HAP-1 (cell line): ENCODE data around the gene CSAG2.
"Not testable (repeated sequence)": the region's sequence is repeated elsewhere in the genome, so short reads cannot be mapped to it uniquely, and the experiment has no call there.

Source experiments
- DNase-seq, 2 experiments: peaks; one replicate each; pipeline ENCODE4 v3.0.0-alpha.2; 2016 to 2020; ENCODE audit warnings: low spot score in 2 of 2
- H3K27me3 ChIP-seq: fragments of 250-450 bp; sonication (Bioruptor Pico); 2 replicates; pipeline ENCODE4 v1.5.1; 2020; ENCODE audit warnings: low read depth, mild to moderate bottlenecking, moderate library complexity
- H3K36me3 ChIP-seq: fragments of 250-450 bp; sonication (Bioruptor Pico); replicated peaks from 2 replicates; pipeline ENCODE4 v1.5.1; 2020; ENCODE audit warnings: mild to moderate bottlenecking
- H3K4me1 ChIP-seq: fragments of 250-450 bp; sonication (Bioruptor Pico); 2 replicates; pipeline ENCODE4 v1.5.1; 2020; ENCODE audit warnings: mild to moderate bottlenecking
- H3K4me3 ChIP-seq: fragments of 250-450 bp; sonication (Bioruptor Pico); 2 replicates; pipeline ENCODE4 v1.5.1; 2020; ENCODE audit warnings: mild to moderate bottlenecking, moderate library complexity
- H3K9me3 ChIP-seq: fragments of 250-450 bp; sonication (Bioruptor Pico); 2 replicates; pipeline ENCODE4 v1.5.1; 2020; ENCODE audit warnings: mild to moderate bottlenecking, moderate library complexity
- in situ Hi-C: fragments of 300-500 bp; cut with MboI; formaldehyde crosslinking; loops from 3 replicates; pipeline ENCODE4 v1.14.3; 2020; ENCODE audit warnings: low sequenced_read_pairs, inconsistent platforms, mixed read lengths

CSAG2 gene

DNA sequence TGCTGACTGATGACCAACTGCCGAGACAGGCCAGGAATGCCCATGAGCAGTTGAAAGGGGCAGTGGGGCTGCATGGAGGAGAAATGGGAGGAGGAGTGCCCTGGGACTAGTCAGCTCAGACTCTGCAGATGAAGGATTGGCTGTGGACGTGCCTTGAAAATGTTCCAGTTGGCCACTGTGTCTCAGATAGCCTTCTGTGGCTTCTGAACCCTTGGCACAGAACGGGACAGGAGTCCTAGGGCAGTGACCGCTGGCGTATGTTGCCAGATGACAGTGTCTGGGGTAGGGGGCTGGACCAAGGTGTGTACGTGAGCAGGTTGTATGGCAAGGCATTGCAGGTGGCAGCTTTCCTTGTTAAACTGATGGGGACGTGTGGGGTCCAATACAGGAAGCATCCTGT lies 2.6 kb downstream of the CSAG2 start:
- H3K4me1 ChIP-seq, H3K9me3 ChIP-seq, H3K4me3 ChIP-seq, in situ Hi-C loops, DNase-seq, H3K27me3 ChIP-seq, H3K36me3 ChIP-seq: not testable (repeated sequence)

DNA sequence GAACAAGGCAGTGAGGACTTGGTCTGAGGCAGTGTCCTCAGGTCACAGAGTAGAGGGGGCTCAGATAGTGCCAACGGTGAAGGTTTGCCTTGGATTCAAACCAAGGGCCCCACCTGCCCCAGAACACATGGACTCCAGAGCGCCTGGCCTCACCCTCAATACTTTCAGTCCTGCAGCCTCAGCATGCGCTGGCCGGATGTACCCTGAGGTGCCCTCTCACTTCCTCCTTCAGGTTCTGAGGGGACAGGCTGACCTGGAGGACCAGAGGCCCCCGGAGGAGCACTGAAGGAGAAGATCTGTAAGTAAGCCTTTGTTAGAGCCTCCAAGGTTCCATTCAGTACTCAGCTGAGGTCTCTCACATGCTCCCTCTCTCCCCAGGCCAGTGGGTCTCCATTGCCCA lies 8.7 kb downstream of the CSAG2 start:
- in situ Hi-C loops, H3K4me3 ChIP-seq, H3K4me1 ChIP-seq, DNase-seq, H3K27me3 ChIP-seq, H3K36me3 ChIP-seq, H3K9me3 ChIP-seq: not testable (repeated sequence)

DNA sequence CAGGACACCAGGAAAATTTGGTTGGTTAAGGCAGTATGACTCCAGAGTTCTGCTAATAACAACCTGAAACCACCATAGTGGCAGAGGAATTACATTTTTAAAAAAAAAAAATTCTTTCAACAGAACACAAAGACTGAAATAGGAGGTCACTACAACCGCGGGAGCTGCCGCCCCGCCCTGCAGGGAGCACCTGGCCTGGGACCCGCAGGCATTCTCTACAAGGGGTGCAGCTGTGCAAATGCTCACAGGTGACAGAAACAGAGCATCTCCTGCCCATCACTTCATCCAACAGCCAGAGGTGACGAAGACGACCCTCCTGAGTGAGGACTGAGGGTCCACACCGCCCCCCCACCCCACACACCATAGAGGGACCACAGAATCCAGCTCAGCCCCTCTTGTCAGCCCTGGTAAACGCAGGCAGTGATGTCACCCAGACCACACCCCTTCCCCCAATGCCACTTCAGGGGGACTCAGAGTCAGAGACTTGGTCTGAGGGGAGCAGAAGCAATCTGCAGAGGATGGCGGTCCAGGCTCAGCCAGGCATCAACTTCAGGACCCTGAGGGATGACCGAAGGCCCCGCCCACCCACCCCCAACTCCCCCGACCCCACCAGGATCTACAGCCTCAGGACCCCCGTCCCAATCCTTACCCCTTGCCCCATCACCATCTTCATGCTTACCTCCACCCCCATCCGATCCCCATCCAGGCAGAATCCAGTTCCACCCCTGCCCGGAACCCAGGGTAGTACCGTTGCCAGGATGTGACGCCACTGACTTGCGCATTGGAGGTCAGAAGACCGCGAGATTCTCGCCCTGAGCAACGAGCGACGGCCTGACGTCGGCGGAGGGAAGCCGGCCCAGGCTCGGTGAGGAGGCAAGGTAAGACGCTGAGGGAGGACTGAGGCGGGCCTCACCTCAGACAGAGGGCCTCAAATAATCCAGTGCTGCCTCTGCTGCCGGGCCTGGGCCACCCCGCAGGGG lies 10.8 kb downstream of the CSAG2 start, which contains the start of gene MAGEA3:
MAGEA3 (plus strand) TSS at position 843 of the 980 bp plus-strand sequence. CDS start 2,039 bp downstream, outside the sequence.
- H3K27me3 ChIP-seq, H3K9me3 ChIP-seq, DNase-seq, H3K36me3 ChIP-seq, H3K4me1 ChIP-seq, H3K4me3 ChIP-seq, in situ Hi-C loops: not testable (repeated sequence)

DNA sequence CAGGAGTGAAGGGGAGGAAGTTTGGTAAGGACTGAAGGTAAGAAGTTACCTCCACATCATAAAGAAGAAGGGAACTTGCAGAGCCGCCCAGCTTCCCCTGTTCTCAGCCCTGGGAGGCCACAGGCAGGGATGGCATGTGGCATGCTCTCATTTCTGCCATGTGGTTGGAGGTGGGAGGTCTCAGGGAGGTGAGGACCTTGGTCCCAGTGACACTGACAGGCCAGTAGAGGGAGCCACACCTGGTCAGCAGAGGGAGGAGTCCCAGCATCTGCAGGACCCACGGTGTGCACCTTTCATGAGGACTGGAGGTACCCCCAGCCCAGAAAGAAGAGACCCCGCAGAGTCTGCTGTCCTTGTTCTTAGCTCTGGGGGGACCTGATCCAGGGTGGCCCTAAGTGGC lies 28.1 kb downstream of the CSAG2 start:
- H3K4me1 ChIP-seq, in situ Hi-C loops: not testable (repeated sequence)

DNA sequence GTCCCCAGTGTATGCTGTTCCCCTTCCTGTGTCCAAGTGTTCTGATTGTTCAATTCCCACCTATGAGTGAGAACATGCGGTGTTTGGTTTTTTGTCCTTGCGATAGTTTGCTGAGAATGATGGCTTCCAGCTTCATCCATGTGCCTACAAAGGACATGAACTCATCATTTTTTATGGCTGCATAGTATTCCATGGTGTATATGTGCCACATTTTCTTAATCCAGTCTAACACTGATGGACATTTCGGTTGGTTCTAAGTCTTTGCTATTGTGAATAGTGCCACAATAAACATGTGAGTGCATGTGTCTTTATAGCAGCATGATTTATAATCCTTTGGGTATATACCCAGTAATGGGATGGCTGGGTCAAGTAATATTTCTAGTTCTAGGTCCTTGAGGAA lies 34.4 kb downstream of the CSAG2 start:
- in situ Hi-C loops, H3K9me3 ChIP-seq, H3K36me3 ChIP-seq, H3K4me3 ChIP-seq, H3K4me1 ChIP-seq, DNase-seq, H3K27me3 ChIP-seq: not testable (repeated sequence)

More for the DNA sequence above, 28.1 kb downstream of the CSAG2 start:
- DNase-seq, H3K27me3 ChIP-seq, H3K9me3 ChIP-seq, H3K36me3 ChIP-seq, H3K4me3 ChIP-seq: not testable (repeated sequence)

DNA sequence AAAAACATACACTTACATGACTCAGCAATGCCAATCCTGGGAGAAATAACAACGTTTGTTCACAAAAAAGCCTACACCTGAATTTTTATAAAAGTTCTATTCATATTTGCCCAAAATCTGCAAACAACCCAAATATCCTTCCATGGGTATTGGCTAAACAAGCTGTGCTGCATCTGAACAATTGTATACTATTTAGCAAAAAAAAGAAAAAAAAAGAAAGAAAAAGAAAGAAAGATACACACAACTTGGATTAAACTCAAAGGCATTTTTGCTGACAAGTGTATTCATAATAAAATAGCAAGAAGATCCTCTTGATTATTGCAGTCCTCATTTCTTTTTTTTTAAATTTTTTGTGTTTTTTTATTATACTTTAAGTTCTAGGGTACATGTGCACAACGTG lies 34.9 kb downstream of the CSAG2 start:
- DNase-seq: no peak
- in situ Hi-C loops: no loop called here
- H3K27me3 ChIP-seq: no peaks in the 10 kb centered on the region
- no peaks in the 10 kb centered on the region for H3K36me3 ChIP-seq
- no peaks in the 10 kb centered on the region for H3K9me3 ChIP-seq
- H3K4me3 ChIP-seq: no peak overlapping the region
- no peaks in the 10 kb centered on the region for H3K4me1 ChIP-seq

DNA sequence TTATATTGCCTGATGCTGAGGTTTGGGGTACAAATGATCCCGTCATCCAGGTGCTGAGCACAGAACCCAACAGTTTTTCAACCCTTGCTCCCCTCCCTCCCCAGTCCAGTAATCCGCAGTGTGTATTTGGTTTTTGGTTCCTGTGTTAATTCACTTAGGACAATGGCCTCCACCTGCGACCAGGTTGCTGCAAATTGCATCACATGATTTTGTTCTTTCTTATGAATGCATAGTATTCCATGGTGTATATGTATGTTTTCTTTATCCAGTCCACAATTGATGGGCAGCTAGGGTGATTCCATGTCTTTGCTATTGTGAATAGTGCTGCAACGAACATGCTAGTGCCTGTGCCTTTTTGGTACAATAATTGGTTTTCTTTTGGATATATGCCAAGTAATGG lies 46.0 kb downstream of the CSAG2 start:
- no peaks in the 10 kb centered on the region for H3K27me3 ChIP-seq
- in situ Hi-C loops: no loop called here
- H3K4me3 ChIP-seq: no peak overlapping the region
- H3K9me3 ChIP-seq: no peaks in the 10 kb centered on the region
- no peaks in the 10 kb centered on the region for H3K36me3 ChIP-seq
- H3K4me1 ChIP-seq: no peaks in the 10 kb centered on the region
- DNase-seq: no peak

DNA sequence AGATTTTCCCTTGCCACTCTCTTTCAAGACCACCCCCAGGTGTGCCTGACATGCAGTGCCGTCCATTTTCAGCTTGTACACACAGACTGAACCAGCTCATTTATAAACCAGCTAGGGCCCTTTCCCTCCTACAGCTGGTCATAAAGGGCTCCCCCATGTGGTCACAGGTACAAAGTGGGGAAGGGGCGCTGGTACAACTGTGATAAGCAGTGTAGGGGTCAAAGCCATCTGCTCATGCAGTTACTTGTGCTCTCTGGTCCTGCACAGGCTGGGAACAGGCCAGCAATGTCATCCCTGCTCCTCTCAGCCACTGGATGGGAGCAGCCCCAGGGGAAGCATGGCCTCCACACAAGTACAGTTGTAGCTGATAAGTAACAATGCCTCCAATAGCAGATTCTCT lies 50.8 kb downstream of the CSAG2 start:
- Histone ChIP-seq H3K4me1 (no peaks in the 10 kb centered on the region), H3K9me3 (no peaks in the 10 kb centered on the region), H3K27me3 (no peaks in the 10 kb centered on the region), H3K4me3 (no peak overlapping the region), H3K36me3 (no peaks in the 10 kb centered on the region)
- peak in 1 of 2 experiments; percentile 22 for DNase-seq
- in situ Hi-C loops: no loop called here
